HFFc6 (cell line): ENCODE results near the gene NLRP10. TPM values are rescaled to one million over a fixed set of nuclear protein-coding genes. Genes with fewer than 3 reads are reported as not detected.

Experiments
- DNase-seq: peaks from one replicate; pipeline ENCODE4 v3.0.0-alpha.2; 2018
- H3K27ac Mint-ChIP-seq: 2 replicates; pipeline ENCODE4 v1.8.0; 2020; ENCODE audit warnings: mild to moderate bottlenecking, mixed read lengths
- H3K27me3 Mint-ChIP-seq: 2 replicates; pipeline ENCODE4 v1.8.0; 2021; ENCODE audit warnings: mild to moderate bottlenecking, moderate library complexity, mixed read lengths; ENCODE audit not compliant: insufficient read depth
- H3K36me3 Mint-ChIP-seq: 2 replicates; pipeline ENCODE4 v1.8.0; 2021; ENCODE audit warnings: low read depth, mixed read lengths
- H3K4me1 Mint-ChIP-seq: 2 replicates; pipeline ENCODE4 v1.8.0; 2020; ENCODE audit warnings: low read depth, mixed read lengths
- H3K4me3 Mint-ChIP-seq: 2 replicates; pipeline ENCODE4 v1.8.0; 2020; ENCODE audit warnings: mild to moderate bottlenecking, moderate library complexity, mixed read lengths
- H3K9me3 Mint-ChIP-seq: 2 replicates; pipeline ENCODE4 v1.8.0; 2020; ENCODE audit warnings: mild to moderate bottlenecking, mixed read lengths
- CTCF ChIP-seq: fragments of 200-600 bp; sonication (generic); IDR thresholded peaks from 2 replicates; pipeline ENCODE4 v1.5.0; 2021; ENCODE audit warnings: antibody characterized with exemption, mild to moderate bottlenecking
- total RNA-seq, 6 experiments: library from RNA; stranded (reverse); fragmentation: NEBNext Ultra II Directional; extraction: Animal tissue kit (Norgen Biotek cat#: 25700); gene quantifications; 2 replicates in 1 of 6; 3 replicates in 5 of 6; pipeline ENCODE4 v1.2.3, GENCODE V29; 2021

The NLRP10 gene
- total RNA-seq, 6 experiments from 2014 or later: 5.9 to 23.8 (median 7.5) TPM

- Mint-ChIP-seq H3K36me3 (peaks cover under 1% of the 10 kb centered on the region; the same call in 1 of the 2 replicates), H3K27ac (peak overlapping the region; percentile 99), H3K4me3 (no peak overlapping the region), H3K9me3 (no peaks in the 10 kb centered on the region), H3K4me1 (peaks cover 76% of the 10 kb centered on the region), H3K27me3 (no peaks in the 10 kb centered on the region)
- no peak for TF ChIP-seq CTCF
- no peak for DNase-seq
Observed at GRCh38 chr11:7967097-7967496, 1.9 kb upstream of the NLRP10 start.

- Mint-ChIP-seq H3K27me3 (no peaks in the 10 kb centered on the region), H3K27ac (peak overlapping the region; percentile 99), H3K4me1 (peaks cover 60% of the 10 kb centered on the region), H3K4me3 (peak overlapping the region; percentile 72), H3K9me3 (no peaks in the 10 kb centered on the region), H3K36me3 (peaks cover 10% of the 10 kb centered on the region)
- TF ChIP-seq CTCF: no peak
- peak; percentile 50 for DNase-seq
Observed at GRCh38 chr11:7964873-7965272, 374 bp downstream of the NLRP10 start.

- Mint-ChIP-seq H3K4me1 (peaks cover 60% of the 10 kb centered on the region), H3K9me3 (no peaks in the 10 kb centered on the region), H3K4me3 (peak overlapping the region; percentile 72), H3K27ac (peak overlapping the region; percentile 99), H3K27me3 (no peaks in the 10 kb centered on the region), H3K36me3 (peaks cover 10% of the 10 kb centered on the region)
- no peak for TF ChIP-seq CTCF
- DNase-seq: no peak
Observed at GRCh38 chr11:7964261-7964660, 986 bp downstream of the NLRP10 start.

- Mint-ChIP-seq H3K9me3 (no peaks in the 10 kb centered on the region), H3K36me3 (peaks cover 8% of the 10 kb centered on the region; the same call in 1 of the 2 replicates), H3K4me1 (peaks cover 19% of the 10 kb centered on the region), H3K27me3 (no peaks in the 10 kb centered on the region), H3K27ac (no peak overlapping the region), H3K4me3 (no peak overlapping the region)
- no peak for TF ChIP-seq CTCF
- no peak for DNase-seq
Observed at GRCh38 chr11:7955191-7955590, 10.1 kb downstream of the NLRP10 start.

- Mint-ChIP-seq H3K9me3 (no peaks in the 10 kb centered on the region), H3K27me3 (peaks cover 1% of the 10 kb centered on the region), H3K4me1 (no peaks in the 10 kb centered on the region; the same call in 1 of the 2 replicates), H3K4me3 (no peak overlapping the region), H3K36me3 (no peaks in the 10 kb centered on the region), H3K27ac (no peak overlapping the region)
- DNase-seq: no peak
- TF ChIP-seq CTCF: no peak
Observed at GRCh38 chr11:7949934-7950333, 15.3 kb downstream of the NLRP10 start.

- Mint-ChIP-seq H3K4me3 (no peak overlapping the region), H3K36me3 (peaks cover 19% of the 10 kb centered on the region), H3K27me3 (peaks cover 1% of the 10 kb centered on the region), H3K4me1 (no peaks in the 10 kb centered on the region), H3K27ac (no peak overlapping the region), H3K9me3 (peaks cover 21% of the 10 kb centered on the region)
- no peak for DNase-seq
- no peak for TF ChIP-seq CTCF
Observed at GRCh38 chr11:7944123-7944522, 21.1 kb downstream of the NLRP10 start.
